GM19468 (cell line): ENCODE data around the gene LRRC25.
"Not testable (repeated sequence)": the region's sequence is repeated elsewhere in the genome, so short reads cannot be mapped to it uniquely, and the experiment has no call there.

ENCODE experiments used
- ATAC-seq: cut with Tn5 transposase; IDR thresholded peaks from one replicate; pipeline ENCODE4 v1.9.1; 2021; ENCODE audit warnings: mild to moderate bottlenecking, moderate library complexity, moderate number of reproducible peaks; ENCODE audit not compliant: unreplicated experiment; ENCODE audit errors: extremely low read depth

The LRRC25 gene

GRCh38 chr19:18412610-18413239 is 15.3 kb upstream of the LRRC25 start:
- no peak for ATAC-seq

GRCh38 chr19:18408053-18408476 is 10.6 kb upstream of the LRRC25 start:
- ATAC-seq, result no peak

GRCh38 chr19:18406749-18407148 is 9.3 kb upstream of the LRRC25 start:
- ATAC-seq, result no peak

- not testable (repeated sequence) for ATAC-seq
These were observed 8.3 kb upstream of the LRRC25 start for GRCh38 chr19:18405754-18406153.

- ATAC-seq, result not testable (repeated sequence)
These were observed 5.2 kb upstream of the LRRC25 start for GRCh38 chr19:18402455-18403248.

GRCh38 chr19:18401580-18402112 is 4.2 kb upstream of the LRRC25 start:
- ATAC-seq, result no peak

GRCh38 chr19:18399008-18399407 is 1.6 kb upstream of the LRRC25 start:
- ATAC-seq, result no peak

- no peak for ATAC-seq
These were observed 766 bp downstream of the LRRC25 start for GRCh38 chr19:18396471-18397241.

GRCh38 chr19:18393836-18394235 is 3.6 kb downstream of the LRRC25 start:
- no peak for ATAC-seq

GRCh38 chr19:18392926-18393325 is 4.5 kb downstream of the LRRC25 start:
- ATAC-seq, result no peak

GRCh38 chr19:18392417-18392816 is 5.0 kb downstream of the LRRC25 start:
- ATAC-seq, result no peak

GRCh38 chr19:18391509-18392075 is 5.8 kb downstream of the LRRC25 start:
- no peak for ATAC-seq

GRCh38 chr19:18390065-18390907 is 7.1 kb downstream of the LRRC25 start:
- no peak for ATAC-seq

GRCh38 chr19:18389726-18390064 is 7.7 kb downstream of the LRRC25 start:
- no peak for ATAC-seq

GRCh38 chr19:18388960-18389725 is 8.3 kb downstream of the LRRC25 start:
- no peak for ATAC-seq

- no peak for ATAC-seq
These were observed 9.1 kb downstream of the LRRC25 start for GRCh38 chr19:18388100-18388959.

GRCh38 chr19:18386543-18387271 is 10.7 kb downstream of the LRRC25 start:
- ATAC-seq, result no peak
